NB4 (cell line): ENCODE measurements around the gene HTT.

Experiments
- CTCF ChIP-seq: IDR thresholded peaks from one replicate; pipeline ENCODE4 v1.5.1; 2012; ENCODE audit warnings: low read depth, low read length
- MAX ChIP-seq: IDR thresholded peaks from 2 replicates; pipeline ENCODE4 v1.6.1; 2011; ENCODE audit warnings: low read depth, low read length
- POLR2A ChIP-seq: IDR thresholded peaks from 2 replicates; pipeline ENCODE4 v1.6.1; 2011; ENCODE audit warnings: mild to moderate bottlenecking; ENCODE audit not compliant: insufficient read length; ENCODE audit errors: extremely low read depth

GRCh38 chr4:3070709-3071500 is 3.6 kb upstream of the HTT start:
- TF ChIP-seq CTCF (no peak), POLR2A (no peak), MAX (no peak)
